Measurements from ENCODE around the gene CHCHD10.

Gene CHCHD10

GRCh38 chr22:23744485-23744884 is 23.3 kb downstream of the CHCHD10 start:
- no peak for DNase-seq

GRCh38 chr22:23744001-23744400 is 23.8 kb downstream of the CHCHD10 start:
- DNase-seq, result no peak

GRCh38 chr22:23743303-23743705 is 24.5 kb downstream of the CHCHD10 start:
- no peak for DNase-seq

GRCh38 chr22:23742505-23743264 is 25.1 kb downstream of the CHCHD10 start:
- no peak for DNase-seq

- DNase-seq, result no peak
Measured at GRCh38 chr22:23737696-23738095, 30.1 kb downstream of the CHCHD10 start.

GRCh38 chr22:23728108-23728507 is 39.7 kb downstream of the CHCHD10 start:
- peak in 1 of 2 experiments; percentile 5 for DNase-seq

GRCh38 chr22:23722724-23723123 is 45.0 kb downstream of the CHCHD10 start:
- no peak for DNase-seq

- DNase-seq, result no peak
Measured at GRCh38 chr22:23722160-23722559, 45.6 kb downstream of the CHCHD10 start.

GRCh38 chr22:23720855-23721254 is 46.9 kb downstream of the CHCHD10 start:
- DNase-seq, result no peak

- DNase-seq, result no peak
Measured at GRCh38 chr22:23718371-23719165, 49.2 kb downstream of the CHCHD10 start.

- peak; percentile 79 for DNase-seq
Measured at GRCh38 chr22:23716811-23717801, 50.7 kb downstream of the CHCHD10 start.

Data from Kasumi-1 (cell line).